C4-2B (cell line): ENCODE results near the gene CDH23.

ENCODE experiments used
- H3K27ac ChIP-seq: fragments of 450-650 bp; 2 replicates; pipeline ENCODE4 v1.5.1; 2017
- ZFX ChIP-seq: fragments of 450-650 bp; IDR thresholded peaks from 2 replicates; pipeline ENCODE4 v1.6.1; 2017
- TF ChIP-seq, protein P1 (sequence below): fragments of 450-650 bp; conservative IDR thresholded peaks from 2 replicates; pipeline ENCODE4 v1.5.1; 2017; ENCODE audit warnings: mild to moderate bottlenecking

CDH23 gene

DNA sequence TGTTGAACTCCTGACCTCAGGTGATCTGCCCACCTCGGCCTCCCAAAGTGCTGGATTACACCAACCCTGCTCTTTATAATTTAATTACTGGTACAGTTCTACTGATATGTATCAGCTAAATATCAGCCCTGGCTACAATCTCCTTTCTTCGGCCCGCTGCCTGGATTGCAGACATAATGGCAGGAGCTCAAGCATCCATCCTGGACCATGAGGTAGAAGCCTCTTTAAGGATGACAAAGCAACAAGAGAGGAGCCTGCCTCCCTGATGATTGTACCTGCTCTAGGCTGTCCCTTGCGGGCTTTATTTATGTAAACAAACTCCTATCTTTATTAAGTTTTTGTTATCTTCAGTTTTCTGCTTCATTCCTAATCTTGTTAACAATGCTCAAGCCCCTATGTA, 459.9 kb downstream of the CDH23 start:
- H3K27ac ChIP-seq, result no peak overlapping the region
- TF ChIP-seq ZFX, result no peak
- TF ChIP-seq, protein P1, sequence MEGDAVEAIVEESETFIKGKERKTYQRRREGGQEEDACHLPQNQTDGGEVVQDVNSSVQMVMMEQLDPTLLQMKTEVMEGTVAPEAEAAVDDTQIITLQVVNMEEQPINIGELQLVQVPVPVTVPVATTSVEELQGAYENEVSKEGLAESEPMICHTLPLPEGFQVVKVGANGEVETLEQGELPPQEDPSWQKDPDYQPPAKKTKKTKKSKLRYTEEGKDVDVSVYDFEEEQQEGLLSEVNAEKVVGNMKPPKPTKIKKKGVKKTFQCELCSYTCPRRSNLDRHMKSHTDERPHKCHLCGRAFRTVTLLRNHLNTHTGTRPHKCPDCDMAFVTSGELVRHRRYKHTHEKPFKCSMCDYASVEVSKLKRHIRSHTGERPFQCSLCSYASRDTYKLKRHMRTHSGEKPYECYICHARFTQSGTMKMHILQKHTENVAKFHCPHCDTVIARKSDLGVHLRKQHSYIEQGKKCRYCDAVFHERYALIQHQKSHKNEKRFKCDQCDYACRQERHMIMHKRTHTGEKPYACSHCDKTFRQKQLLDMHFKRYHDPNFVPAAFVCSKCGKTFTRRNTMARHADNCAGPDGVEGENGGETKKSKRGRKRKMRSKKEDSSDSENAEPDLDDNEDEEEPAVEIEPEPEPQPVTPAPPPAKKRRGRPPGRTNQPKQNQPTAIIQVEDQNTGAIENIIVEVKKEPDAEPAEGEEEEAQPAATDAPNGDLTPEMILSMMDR, result no peak

DNA sequence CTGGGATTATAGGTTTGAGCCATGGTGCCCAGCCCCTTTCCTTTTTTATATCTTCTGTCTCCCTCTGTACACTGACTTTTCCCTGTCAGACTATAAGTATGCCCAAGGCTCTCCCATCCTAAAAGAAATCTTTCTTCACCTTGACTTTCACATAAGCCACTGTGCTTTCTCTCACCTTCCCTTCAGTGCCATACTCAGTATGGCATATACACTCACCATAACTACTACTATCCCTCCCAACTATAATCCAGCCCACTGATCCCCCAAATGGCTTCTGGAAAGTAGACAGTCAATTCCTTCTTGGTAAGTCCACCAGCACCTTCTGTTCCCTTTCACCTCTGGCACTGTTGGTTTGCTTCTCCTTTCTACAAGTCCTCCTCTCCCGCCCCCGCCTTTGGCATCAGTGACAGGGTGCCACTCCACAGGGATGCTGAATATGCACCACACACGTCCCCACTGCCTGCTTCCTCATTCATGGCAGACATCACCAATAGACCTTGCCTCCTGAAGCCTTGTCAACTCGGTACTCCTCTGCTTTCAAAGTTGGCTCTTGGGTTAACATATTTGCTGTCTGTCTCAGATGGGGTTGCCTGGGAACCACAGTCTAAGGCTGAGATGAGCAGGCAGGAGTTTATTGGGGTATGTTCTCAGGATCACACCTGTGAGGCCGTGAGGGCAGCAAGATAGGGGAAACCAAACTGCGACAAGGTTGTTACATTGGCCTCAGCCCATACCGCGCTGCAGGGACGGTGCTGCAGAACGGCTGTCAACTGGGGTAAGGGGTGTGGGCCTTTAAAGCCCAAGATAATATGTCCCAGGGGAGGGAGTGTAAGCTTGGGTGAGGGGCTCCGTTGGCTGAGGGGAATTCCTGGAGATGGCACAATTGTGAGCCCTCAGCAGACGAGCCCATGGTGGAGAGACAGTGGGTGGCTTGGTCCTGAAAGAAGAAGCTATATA, 461.5 kb downstream of the CDH23 start:
- H3K27ac ChIP-seq, result no peak overlapping the region
- TF ChIP-seq ZFX, result no peak
- TF ChIP-seq, protein P1, result no peak

DNA sequence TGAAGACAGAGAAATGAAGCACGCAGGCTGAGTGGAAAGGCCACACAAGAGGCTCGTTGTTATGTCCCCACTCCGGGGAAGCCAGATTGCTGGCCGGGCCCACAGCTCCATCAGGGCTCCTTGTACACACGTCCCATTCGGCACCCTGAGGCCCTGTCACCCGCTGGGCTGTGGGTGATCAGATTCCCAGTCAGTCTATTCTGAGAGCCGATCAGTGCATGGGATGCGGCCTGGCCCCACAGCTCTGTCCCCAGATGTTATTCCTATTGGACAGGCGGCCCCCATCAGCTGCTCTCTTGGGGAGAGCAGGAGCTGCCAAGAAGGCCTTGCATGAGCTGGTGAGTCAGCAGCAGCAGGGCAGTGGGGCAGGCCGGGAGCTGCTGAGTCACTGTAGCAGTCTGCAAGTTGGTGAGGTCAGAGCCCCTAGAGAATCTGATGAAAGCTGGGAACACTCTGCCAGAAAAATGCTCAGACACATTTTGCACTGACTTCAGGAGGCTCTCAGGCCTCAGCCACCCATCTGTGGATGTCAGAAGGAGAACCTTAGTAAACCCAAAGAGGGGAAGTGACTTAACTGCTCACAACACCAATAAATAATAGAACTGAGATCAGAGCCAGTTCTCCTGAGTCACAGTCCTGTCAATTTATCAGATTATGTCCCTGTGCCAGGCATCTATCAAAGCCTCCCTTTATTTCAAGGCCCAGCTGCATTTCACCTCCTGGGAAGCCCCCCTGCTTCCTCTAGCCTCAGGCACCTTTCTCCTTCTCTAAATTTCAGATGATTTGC, 463.7 kb downstream of the CDH23 start:
- TF ChIP-seq ZFX, result peak; percentile 59; the same call in 1 of the 2 replicates
- TF ChIP-seq, protein P1, result no peak

DNA sequence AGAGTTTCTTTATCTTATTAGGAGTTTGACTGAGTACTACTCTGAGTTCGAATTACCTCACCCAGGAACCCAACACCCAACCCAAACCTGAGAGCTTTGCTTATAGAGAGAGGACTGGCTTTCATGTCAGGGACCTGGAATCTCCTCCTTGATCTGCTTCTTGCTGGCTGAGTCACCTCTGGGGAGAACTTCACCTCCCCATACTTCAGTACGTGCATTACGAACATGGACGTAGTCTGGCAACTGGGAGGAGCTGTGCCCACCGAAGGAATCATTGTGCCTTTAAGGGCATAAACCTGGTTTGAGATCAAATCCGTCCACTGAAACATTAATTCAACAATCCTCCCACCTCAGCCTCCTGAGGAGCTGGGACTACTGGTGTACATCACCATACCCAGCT, 466.5 kb downstream of the CDH23 start:
- no peak overlapping the region for H3K27ac ChIP-seq
- no peak for TF ChIP-seq ZFX
- TF ChIP-seq, protein P1, result no peak

More for the DNA sequence above, 463.7 kb downstream of the CDH23 start:
- peak overlapping the region; percentile 67 for H3K27ac ChIP-seq

DNA sequence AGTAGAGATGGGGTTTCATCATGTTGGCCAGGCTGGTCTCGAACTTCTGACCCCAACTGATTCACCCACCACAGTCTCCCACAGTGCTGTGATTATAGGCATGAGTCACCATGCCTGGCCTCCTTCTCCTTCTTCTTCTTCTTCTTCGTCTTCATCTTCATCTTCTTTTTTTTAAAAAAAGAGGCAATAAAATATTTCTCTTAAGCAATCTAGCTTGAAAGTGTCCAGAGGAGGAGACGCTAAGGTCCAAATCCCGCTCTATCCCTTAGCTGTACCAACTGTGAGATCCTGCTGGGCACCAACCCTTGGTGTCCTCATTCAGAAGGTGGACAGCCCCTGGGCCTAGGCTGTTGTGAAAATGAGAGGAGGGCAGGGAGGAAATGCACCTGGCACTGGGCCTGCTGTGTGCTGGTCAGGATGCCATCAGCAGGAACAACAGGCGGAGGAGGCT, 468.2 kb downstream of the CDH23 start:
- no peak overlapping the region for H3K27ac ChIP-seq
- no peak for TF ChIP-seq ZFX
- TF ChIP-seq, protein P1, result no peak
